ENCODE data around the gene MBNL1. TPM values are rescaled to one million over a fixed set of nuclear protein-coding genes. Genes with fewer than 3 reads are reported as not detected.

Gene MBNL1
- total and polyA plus RNA-seq, 4 donors = 17.1 to 110 (median 62.3) TPM

DNA sequence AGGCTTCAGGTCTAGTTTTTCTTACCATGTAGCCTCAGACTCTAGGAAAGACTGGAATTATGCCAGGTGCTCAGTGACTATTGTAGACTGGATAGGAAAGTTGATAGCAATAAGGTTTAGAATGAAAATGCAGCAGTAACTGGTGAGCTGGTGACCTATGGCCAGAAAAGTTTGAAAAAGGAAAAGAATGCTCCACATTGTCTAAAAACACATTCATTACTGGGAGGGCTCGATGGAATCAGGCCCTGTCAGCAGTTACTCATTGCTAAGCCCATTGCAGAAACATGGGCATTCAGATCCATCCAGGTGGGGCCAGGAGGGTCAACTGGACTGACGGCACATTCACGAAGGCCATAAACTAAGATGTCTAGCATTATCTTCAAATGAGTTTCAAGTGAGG lies 8.7 kb upstream of the MBNL1 start (continued):
- TF ChIP-seq, protein P1, sequence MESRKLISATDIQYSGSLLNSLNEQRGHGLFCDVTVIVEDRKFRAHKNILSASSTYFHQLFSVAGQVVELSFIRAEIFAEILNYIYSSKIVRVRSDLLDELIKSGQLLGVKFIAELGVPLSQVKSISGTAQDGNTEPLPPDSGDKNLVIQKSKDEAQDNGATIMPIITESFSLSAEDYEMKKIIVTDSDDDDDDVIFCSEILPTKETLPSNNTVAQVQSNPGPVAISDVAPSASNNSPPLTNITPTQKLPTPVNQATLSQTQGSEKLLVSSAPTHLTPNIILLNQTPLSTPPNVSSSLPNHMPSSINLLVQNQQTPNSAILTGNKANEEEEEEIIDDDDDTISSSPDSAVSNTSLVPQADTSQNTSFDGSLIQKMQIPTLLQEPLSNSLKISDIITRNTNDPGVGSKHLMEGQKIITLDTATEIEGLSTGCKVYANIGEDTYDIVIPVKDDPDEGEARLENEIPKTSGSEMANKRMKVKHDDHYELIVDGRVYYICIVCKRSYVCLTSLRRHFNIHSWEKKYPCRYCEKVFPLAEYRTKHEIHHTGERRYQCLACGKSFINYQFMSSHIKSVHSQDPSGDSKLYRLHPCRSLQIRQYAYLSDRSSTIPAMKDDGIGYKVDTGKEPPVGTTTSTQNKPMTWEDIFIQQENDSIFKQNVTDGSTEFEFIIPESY (IDR thresholded peaks at IDR 0.05) = no peak
- TF ChIP-seq EGR1 (IDR thresholded peaks at IDR 0.05; ENCODE audit: low read depth in 2 of 2) (no peak), FOXA1 (IDR thresholded peaks at IDR 0.05) (no peak)

GRCh38 chr3:152260529-152260928 lies 8.2 kb upstream of the MBNL1 start:
- no peak for TF ChIP-seq TAF1 (conservative IDR thresholded peaks at IDR 0.05)
- no peak for TF ChIP-seq MAX (IDR thresholded peaks at IDR 0.05)
- TF ChIP-seq, protein P1 (IDR thresholded peaks at IDR 0.05) = no peak
- TF ChIP-seq NR2F2 (IDR thresholded peaks at IDR 0.05) = no peak
- Histone ChIP-seq H3K4me3 (ENCODE audit: low read depth in 1 of 3, low read length in 3 of 3) (no peak overlapping the region), H3K27ac (ENCODE audit: low read depth in 1 of 2, low read length in 2 of 2) (no peak overlapping the region), H3K27me3 (ENCODE audit: control insufficient read depth in 4 of 4, insufficient read depth in 4 of 4, low read length in 3 of 4) (no peaks in the 10 kb centered on the region), H3K36me3 (ENCODE audit: control insufficient read depth in 4 of 4, insufficient read depth in 3 of 4, low read depth in 1 of 4, low read length in 3 of 4) (no peaks in the 10 kb centered on the region), H3K9ac (ENCODE audit: low read depth in 1 of 2, low read length in 2 of 2) (no peak overlapping the region), H3K4me1 (ENCODE audit: control insufficient read depth in 4 of 4, insufficient read depth in 4 of 4, low read length in 3 of 4) (peaks cover 0 to 11% (median 5%) of the 10 kb centered on the region in 4 donors), H3K9me3 (ENCODE audit: control insufficient read depth in 4 of 4, low read length in 3 of 4) (no peaks in the 10 kb centered on the region)
- DNase-seq (ENCODE audit: low spot score) = no peak
- WGBS = 94% methylated on average over 1 of the region's 1 CpG

DNA sequence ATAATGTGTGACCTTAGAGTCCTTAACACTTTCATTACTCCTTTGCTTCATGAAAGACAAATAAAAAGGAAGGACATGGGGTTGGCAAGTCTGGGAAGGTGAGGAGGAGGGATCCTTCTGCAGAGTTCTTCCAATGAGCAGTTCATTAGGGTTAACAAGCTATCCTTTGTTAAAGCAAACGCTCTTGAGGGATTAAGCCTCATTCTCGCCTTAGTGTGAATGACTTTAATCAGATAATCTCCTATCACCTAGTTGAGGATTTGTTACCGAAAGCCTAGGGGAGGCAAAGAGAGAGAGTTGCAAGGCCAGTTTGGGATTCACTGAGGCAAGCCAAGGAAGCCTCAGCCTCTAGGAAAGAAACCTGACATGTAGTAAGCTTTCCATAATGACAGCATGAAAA lies 7.4 kb upstream of the MBNL1 start:
- 93% methylated on average over 3 of the region's 3 CpGs for WGBS
- TF ChIP-seq SP1 (IDR thresholded peaks at IDR 0.05) = no peak
- no peak for TF ChIP-seq HNF4A (conservative IDR thresholded peaks at IDR 0.05)
- no peak for TF ChIP-seq CTCF (IDR thresholded peaks at IDR 0.05; ENCODE audit: low read depth, low read length, missing input control)
- no peak for TF ChIP-seq JUND (IDR thresholded peaks at IDR 0.05)
- TF ChIP-seq ATF3 (IDR thresholded peaks at IDR 0.05) = no peak
- TF ChIP-seq TAF1 (conservative IDR thresholded peaks at IDR 0.05) = no peak
- no peak for TF ChIP-seq FOXA2 (IDR thresholded peaks at IDR 0.05)
- TF ChIP-seq, protein P1 (IDR thresholded peaks at IDR 0.05) = no peak
- no peak for TF ChIP-seq HNF4G (IDR thresholded peaks at IDR 0.05)
- no peak for TF ChIP-seq RAD21 (IDR thresholded peaks at IDR 0.05)
- TF ChIP-seq RXRA (IDR thresholded peaks at IDR 0.05) = no peak
- TF ChIP-seq MAX (IDR thresholded peaks at IDR 0.05) = no peak
- TF ChIP-seq, protein P2, sequence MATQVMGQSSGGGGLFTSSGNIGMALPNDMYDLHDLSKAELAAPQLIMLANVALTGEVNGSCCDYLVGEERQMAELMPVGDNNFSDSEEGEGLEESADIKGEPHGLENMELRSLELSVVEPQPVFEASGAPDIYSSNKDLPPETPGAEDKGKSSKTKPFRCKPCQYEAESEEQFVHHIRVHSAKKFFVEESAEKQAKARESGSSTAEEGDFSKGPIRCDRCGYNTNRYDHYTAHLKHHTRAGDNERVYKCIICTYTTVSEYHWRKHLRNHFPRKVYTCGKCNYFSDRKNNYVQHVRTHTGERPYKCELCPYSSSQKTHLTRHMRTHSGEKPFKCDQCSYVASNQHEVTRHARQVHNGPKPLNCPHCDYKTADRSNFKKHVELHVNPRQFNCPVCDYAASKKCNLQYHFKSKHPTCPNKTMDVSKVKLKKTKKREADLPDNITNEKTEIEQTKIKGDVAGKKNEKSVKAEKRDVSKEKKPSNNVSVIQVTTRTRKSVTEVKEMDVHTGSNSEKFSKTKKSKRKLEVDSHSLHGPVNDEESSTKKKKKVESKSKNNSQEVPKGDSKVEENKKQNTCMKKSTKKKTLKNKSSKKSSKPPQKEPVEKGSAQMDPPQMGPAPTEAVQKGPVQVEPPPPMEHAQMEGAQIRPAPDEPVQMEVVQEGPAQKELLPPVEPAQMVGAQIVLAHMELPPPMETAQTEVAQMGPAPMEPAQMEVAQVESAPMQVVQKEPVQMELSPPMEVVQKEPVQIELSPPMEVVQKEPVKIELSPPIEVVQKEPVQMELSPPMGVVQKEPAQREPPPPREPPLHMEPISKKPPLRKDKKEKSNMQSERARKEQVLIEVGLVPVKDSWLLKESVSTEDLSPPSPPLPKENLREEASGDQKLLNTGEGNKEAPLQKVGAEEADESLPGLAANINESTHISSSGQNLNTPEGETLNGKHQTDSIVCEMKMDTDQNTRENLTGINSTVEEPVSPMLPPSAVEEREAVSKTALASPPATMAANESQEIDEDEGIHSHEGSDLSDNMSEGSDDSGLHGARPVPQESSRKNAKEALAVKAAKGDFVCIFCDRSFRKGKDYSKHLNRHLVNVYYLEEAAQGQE (IDR thresholded peaks at IDR 0.05) = no peak
- TF ChIP-seq FOXA1 (IDR thresholded peaks at IDR 0.05) = no peak
- no peak for DNase-seq (ENCODE audit: low spot score)
- Histone ChIP-seq H3K4me3 (ENCODE audit: low read depth in 1 of 3, low read length in 3 of 3) (no peak overlapping the region), H3K36me3 (ENCODE audit: control insufficient read depth in 4 of 4, insufficient read depth in 3 of 4, low read depth in 1 of 4, low read length in 3 of 4) (no peaks in the 10 kb centered on the region), H3K27ac (ENCODE audit: low read depth in 1 of 2, low read length in 2 of 2) (no peak overlapping the region), H3K9me3 (ENCODE audit: control insufficient read depth in 4 of 4, low read length in 3 of 4) (no peaks in the 10 kb centered on the region), H3K9ac (ENCODE audit: low read depth in 1 of 2, low read length in 2 of 2) (no peak overlapping the region), H3K4me1 (ENCODE audit: control insufficient read depth in 4 of 4, insufficient read depth in 4 of 4, low read length in 3 of 4) (peaks cover 0 to 11% (median 5%) of the 10 kb centered on the region in 4 donors), H3K27me3 (ENCODE audit: control insufficient read depth in 4 of 4, insufficient read depth in 4 of 4, low read length in 3 of 4) (no peaks in the 10 kb centered on the region)

Measured in liver (tissue), 9 donors.